Parathyroid adenoma (tissue), 2 donors: ENCODE data around the gene VIT.

Experiments used
- H2AFZ ChIP-seq: fragments of 300-600 bp; sonication (generic); one replicate; pipeline ENCODE4 v1.7.0; 2017; ENCODE audit warnings: antibody characterized with exemption, mild to moderate bottlenecking
- H3K27ac ChIP-seq: fragments of 300-600 bp; sonication (generic); one replicate; pipeline ENCODE4 v1.7.0; 2017
- H3K27me3 ChIP-seq: fragments of 300-600 bp; sonication (generic); one replicate; pipeline ENCODE4 v1.7.0; 2017; ENCODE audit warnings: low read length; ENCODE audit not compliant: control insufficient read depth, insufficient read depth
- H3K36me3 ChIP-seq: fragments of 300-600 bp; sonication (generic); one replicate; pipeline ENCODE4 v1.7.0; 2017; ENCODE audit warnings: low read length; ENCODE audit not compliant: control insufficient read depth, insufficient read depth
- H3K4me1 ChIP-seq: fragments of 300-600 bp; sonication (generic); one replicate; pipeline ENCODE4 v1.7.0; 2017; ENCODE audit warnings: control low read depth
- H3K4me2 ChIP-seq: fragments of 300-600 bp; sonication (generic); one replicate; pipeline ENCODE4 v1.7.0; 2017; ENCODE audit warnings: low read length
- H3K4me3 ChIP-seq: fragments of 300-600 bp; sonication (generic); one replicate; pipeline ENCODE4 v1.7.0; 2017; ENCODE audit warnings: low read depth, low read length
- H3K79me2 ChIP-seq: fragments of 300-600 bp; sonication (generic); one replicate; pipeline ENCODE4 v1.7.0; 2017; ENCODE audit warnings: control low read depth
- H3K9ac ChIP-seq: fragments of 300-600 bp; sonication (generic); one replicate; pipeline ENCODE4 v1.7.0; 2017; ENCODE audit warnings: mild to moderate bottlenecking
- H3K9me3 ChIP-seq: fragments of 300-600 bp; sonication (generic); one replicate; pipeline ENCODE4 v1.7.0; 2017; ENCODE audit warnings: low read length; ENCODE audit not compliant: control insufficient read depth
- CTCF ChIP-seq: fragments of 300-600 bp; sonication (generic); IDR thresholded peaks from one replicate; pipeline ENCODE4 v1.7.0; 2017; ENCODE audit warnings: antibody characterized with exemption, mild to moderate bottlenecking
- donor health status: primary hyperparathyroidism.

VIT gene

DNA sequence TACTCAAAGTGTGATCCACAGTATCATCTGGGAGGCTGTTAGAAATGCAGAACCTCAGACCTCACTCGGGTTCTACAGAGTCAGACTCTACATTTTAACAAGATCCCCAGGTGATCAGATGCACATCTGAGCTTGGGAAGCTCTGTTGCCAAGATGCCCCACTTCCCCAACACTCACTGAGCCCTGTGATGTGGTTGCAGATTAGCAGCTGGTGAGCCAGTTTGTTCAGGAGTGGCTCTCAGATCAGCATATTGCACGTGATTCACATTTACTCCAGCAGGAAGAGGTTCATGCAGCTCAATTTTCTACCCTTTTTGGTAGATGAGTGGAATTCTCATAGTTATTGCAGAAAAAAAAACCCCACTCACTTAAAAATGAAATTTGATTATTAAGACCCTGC lies 96.4 kb downstream of the VIT start:
- H3K79me2 ChIP-seq: no peaks in the 10 kb centered on the region
- no peak for TF ChIP-seq CTCF
- H3K4me1 ChIP-seq: no peaks in the 10 kb centered on the region
- H3K4me2 ChIP-seq: no peak overlapping the region
- no peak overlapping the region for H3K27ac ChIP-seq
- H3K4me3 ChIP-seq: no peak overlapping the region
- H3K27me3 ChIP-seq: no peaks in the 10 kb centered on the region
- no peaks in the 10 kb centered on the region for H3K9me3 ChIP-seq
- no peaks in the 10 kb centered on the region for H3K36me3 ChIP-seq
- no peak overlapping the region for H3K9ac ChIP-seq
- no peak overlapping the region for H2AFZ ChIP-seq

DNA sequence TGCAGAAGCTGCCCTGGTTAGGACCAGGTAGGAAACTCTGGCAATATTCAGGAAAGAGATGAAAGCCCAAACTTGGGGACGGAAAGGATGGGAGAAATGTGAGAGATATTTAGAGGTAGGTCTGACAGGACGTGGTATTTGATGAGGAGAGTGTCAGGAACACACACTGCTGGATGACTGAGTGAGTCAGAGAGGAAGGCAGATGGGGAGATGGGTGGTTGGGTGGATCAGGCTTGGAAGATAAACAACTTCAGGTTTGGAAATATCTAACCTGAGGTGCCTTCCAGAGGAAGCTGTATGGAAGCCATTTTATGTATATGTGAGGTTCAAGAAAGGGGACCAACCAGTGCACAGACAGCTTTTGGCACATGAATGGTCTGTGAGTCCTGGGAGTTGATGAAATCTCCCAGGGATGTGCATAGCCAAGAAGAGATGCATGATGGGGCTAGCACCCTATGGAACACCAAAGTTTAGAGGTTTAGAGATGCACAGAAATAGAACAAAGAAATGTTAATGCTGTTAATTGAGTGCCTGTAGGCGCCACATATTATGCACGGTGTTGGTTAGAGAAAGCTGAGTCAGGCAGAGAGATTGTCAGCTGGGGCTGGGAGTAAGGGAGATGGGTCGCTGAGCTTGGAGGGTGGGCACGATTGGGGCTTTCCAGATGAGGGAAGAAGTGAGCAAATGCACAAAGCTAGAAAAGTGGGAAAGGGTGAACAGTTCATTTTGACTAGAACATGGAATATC lies 101.0 kb downstream of the VIT start:
- Histone ChIP-seq H2AFZ (no peak overlapping the region), H3K36me3 (no peaks in the 10 kb centered on the region), H3K4me1 (no peaks in the 10 kb centered on the region), H3K9me3 (no peaks in the 10 kb centered on the region), H3K27me3 (no peaks in the 10 kb centered on the region), H3K9ac (no peak overlapping the region), H3K27ac (no peak overlapping the region), H3K4me2 (no peak overlapping the region), H3K79me2 (no peaks in the 10 kb centered on the region), H3K4me3 (no peak overlapping the region)
- TF ChIP-seq CTCF: no peak

GRCh38 chr2:36798724-36799123 lies 102.2 kb downstream of the VIT start:
- Histone ChIP-seq H3K79me2 (no peaks in the 10 kb centered on the region), H3K4me1 (no peaks in the 10 kb centered on the region), H3K4me2 (no peak overlapping the region), H3K9me3 (no peaks in the 10 kb centered on the region), H3K27ac (no peak overlapping the region), H3K27me3 (no peaks in the 10 kb centered on the region), H3K4me3 (no peak overlapping the region), H3K9ac (no peak overlapping the region), H3K36me3 (no peaks in the 10 kb centered on the region), H2AFZ (no peak overlapping the region)
- no peak for TF ChIP-seq CTCF

- no peaks in the 10 kb centered on the region for H3K79me2 ChIP-seq
- TF ChIP-seq CTCF: no peak
- no peaks in the 10 kb centered on the region for H3K4me1 ChIP-seq
- no peak overlapping the region for H2AFZ ChIP-seq
- H3K4me3 ChIP-seq: no peak overlapping the region
- no peak overlapping the region for H3K27ac ChIP-seq
- H3K36me3 ChIP-seq: no peaks in the 10 kb centered on the region
- no peak overlapping the region for H3K9ac ChIP-seq
- H3K27me3 ChIP-seq: no peaks in the 10 kb centered on the region
- H3K4me2 ChIP-seq: no peak overlapping the region
- H3K9me3 ChIP-seq: no peaks in the 10 kb centered on the region
Observed at GRCh38 chr2:36800381-36800780, 103.9 kb downstream of the VIT start.

- Histone ChIP-seq H3K4me3 (no peak overlapping the region), H3K4me2 (no peak overlapping the region), H3K9me3 (no peaks in the 10 kb centered on the region), H3K79me2 (no peaks in the 10 kb centered on the region), H3K9ac (no peak overlapping the region), H3K36me3 (no peaks in the 10 kb centered on the region), H2AFZ (no peak overlapping the region), H3K27me3 (no peaks in the 10 kb centered on the region), H3K4me1 (no peaks in the 10 kb centered on the region), H3K27ac (no peak overlapping the region)
- no peak for TF ChIP-seq CTCF
Observed at GRCh38 chr2:36801088-36801487, 104.6 kb downstream of the VIT start.
